ENCODE measurements around the gene RAB3IL1.
A peak's percentile ranks its signal among the peaks of the same experiment; 100 is the strongest.

The RAB3IL1 gene

GRCh38 chr11:61896665-61897386 lies 20.5 kb downstream of the RAB3IL1 start:
- Histone ChIP-seq H3K4me3 (replicated peaks; ENCODE audit: insufficient read depth, low read length) (no peak overlapping the region), H3K27ac (replicated peaks) (no peak overlapping the region), H3K27me3 (ENCODE audit: insufficient read depth, poor library complexity, severe bottlenecking) (peaks cover 11% of the 10 kb centered on the region)
- DNase-seq (ENCODE audit: low read depth in 1 of 2, low spot score in 1 of 2) = no peak
- no peak for TF ChIP-seq REST (IDR thresholded peaks at IDR 0.05; ENCODE audit: insufficient replicate concordance, low read depth)
- no peak for TF ChIP-seq POLR2AphosphoS5 (IDR thresholded peaks at IDR 0.05; ENCODE audit: low read depth)
- no peak for TF ChIP-seq SPI1 (IDR thresholded peaks at IDR 0.05; ENCODE audit: borderline replicate concordance, low read depth)
- TF ChIP-seq GABPA (IDR thresholded peaks at IDR 0.05; ENCODE audit: low read depth) = no peak
- TF ChIP-seq CTCF (IDR thresholded peaks at IDR 0.05; ENCODE audit: insufficient read depth, low read length) = no peak

- H3K27me3 ChIP-seq (ENCODE audit: insufficient read depth, poor library complexity, severe bottlenecking) = peaks cover 16% of the 10 kb centered on the region
- no peak for DNase-seq (ENCODE audit: low read depth in 1 of 2, low spot score in 1 of 2)
- no peak overlapping the region for H3K27ac ChIP-seq (replicated peaks)
- no peak for TF ChIP-seq POLR2AphosphoS5 (IDR thresholded peaks at IDR 0.05; ENCODE audit: low read depth)
- no peak for TF ChIP-seq SPI1 (IDR thresholded peaks at IDR 0.05; ENCODE audit: borderline replicate concordance, low read depth)
- no peak for TF ChIP-seq REST (IDR thresholded peaks at IDR 0.05; ENCODE audit: insufficient replicate concordance, low read depth)
- no peak for TF ChIP-seq GABPA (IDR thresholded peaks at IDR 0.05; ENCODE audit: low read depth)
- no peak for TF ChIP-seq CTCF (IDR thresholded peaks at IDR 0.05; ENCODE audit: insufficient read depth, low read length)
- H3K4me3 ChIP-seq (replicated peaks; ENCODE audit: insufficient read depth, low read length) = no peak overlapping the region
These were observed 21.7 kb downstream of the RAB3IL1 start for GRCh38 chr11:61895718-61896059.

- peak in 1 of 2 experiments; percentile 58 for DNase-seq (ENCODE audit: low read depth in 1 of 2, low spot score in 1 of 2)
- no peak overlapping the region for H3K4me3 ChIP-seq (replicated peaks; ENCODE audit: insufficient read depth, low read length)
- peaks cover 21% of the 10 kb centered on the region for H3K27me3 ChIP-seq (ENCODE audit: insufficient read depth, poor library complexity, severe bottlenecking)
- no peak for TF ChIP-seq REST (IDR thresholded peaks at IDR 0.05; ENCODE audit: insufficient replicate concordance, low read depth)
- TF ChIP-seq POLR2AphosphoS5 (IDR thresholded peaks at IDR 0.05; ENCODE audit: low read depth) = no peak
- TF ChIP-seq CTCF (IDR thresholded peaks at IDR 0.05; ENCODE audit: insufficient read depth, low read length) = no peak
- TF ChIP-seq GABPA (IDR thresholded peaks at IDR 0.05; ENCODE audit: low read depth) = no peak
- no peak for TF ChIP-seq SPI1 (IDR thresholded peaks at IDR 0.05; ENCODE audit: borderline replicate concordance, low read depth)
- no peak overlapping the region for H3K27ac ChIP-seq (replicated peaks)
These were observed 22.2 kb downstream of the RAB3IL1 start for GRCh38 chr11:61895046-61895717.

All from HL-60 (cell line).